Neural cell (in vitro differentiated cells): Measurements from ENCODE around the gene ZMYND11.

ENCODE experiments used
- EP300 ChIP-seq: fragments of 450-650 bp; conservative IDR thresholded peaks from 2 replicates; pipeline ENCODE4 v1.6.1; 2014; ENCODE audit warnings: antibody characterized with exemption, mild to moderate bottlenecking, moderate library complexity; ENCODE audit not compliant: poor library complexity, severe bottlenecking
- EZH2 ChIP-seq: fragments of 200-600, 300-800 bp; shearing (Covaris generic), sonication (generic); IDR thresholded peaks from 2 replicates; pipeline ENCODE4 v1.6.1; 2014; ENCODE audit warnings: antibody characterized with exemption, low read length, borderline replicate concordance, mild to moderate bottlenecking; ENCODE audit not compliant: insufficient read depth, poor library complexity, severe bottlenecking
- POLR2AphosphoS5 ChIP-seq: IDR thresholded peaks from 2 replicates; pipeline ENCODE4 v1.6.1; 2012
- RAD21 ChIP-seq: fragments of 450-650 bp; conservative IDR thresholded peaks from 2 replicates; pipeline ENCODE4 v1.6.1; 2014; ENCODE audit warnings: antibody characterized with exemption, mild to moderate bottlenecking, moderate library complexity
- TAF1 ChIP-seq: IDR thresholded peaks from 2 replicates; pipeline ENCODE4 v1.6.1; 2012; ENCODE audit warnings: low read depth
- TF ChIP-seq, protein P1 (sequence below): fragments of 450-650 bp; IDR thresholded peaks from 2 replicates; pipeline ENCODE4 v1.5.1; 2014; ENCODE audit warnings: antibody characterized with exemption, mild to moderate bottlenecking, moderate library complexity; ENCODE audit not compliant: poor library complexity, severe bottlenecking

DNA sequence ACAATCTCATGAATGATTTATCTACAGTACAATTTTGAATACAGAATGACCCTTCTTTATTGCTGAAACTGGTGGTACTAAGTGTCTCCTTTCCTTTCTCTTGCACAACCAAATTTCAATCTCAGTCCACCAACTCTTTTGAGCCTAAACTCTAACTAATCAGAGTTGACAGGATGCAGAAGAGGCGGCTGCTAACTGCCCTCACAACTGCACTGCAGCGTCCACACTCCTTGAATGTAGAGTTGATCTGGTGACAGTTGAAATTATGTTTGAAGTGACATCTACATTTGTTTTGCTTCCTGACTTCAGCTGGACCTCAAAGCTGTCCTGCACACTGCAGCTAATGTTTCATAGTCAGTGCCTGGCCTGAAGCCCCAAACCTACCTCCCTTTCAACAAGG is 139.6 kb downstream of the ZMYND11 start:
- TF ChIP-seq TAF1, result no peak
- TF ChIP-seq, protein P1, sequence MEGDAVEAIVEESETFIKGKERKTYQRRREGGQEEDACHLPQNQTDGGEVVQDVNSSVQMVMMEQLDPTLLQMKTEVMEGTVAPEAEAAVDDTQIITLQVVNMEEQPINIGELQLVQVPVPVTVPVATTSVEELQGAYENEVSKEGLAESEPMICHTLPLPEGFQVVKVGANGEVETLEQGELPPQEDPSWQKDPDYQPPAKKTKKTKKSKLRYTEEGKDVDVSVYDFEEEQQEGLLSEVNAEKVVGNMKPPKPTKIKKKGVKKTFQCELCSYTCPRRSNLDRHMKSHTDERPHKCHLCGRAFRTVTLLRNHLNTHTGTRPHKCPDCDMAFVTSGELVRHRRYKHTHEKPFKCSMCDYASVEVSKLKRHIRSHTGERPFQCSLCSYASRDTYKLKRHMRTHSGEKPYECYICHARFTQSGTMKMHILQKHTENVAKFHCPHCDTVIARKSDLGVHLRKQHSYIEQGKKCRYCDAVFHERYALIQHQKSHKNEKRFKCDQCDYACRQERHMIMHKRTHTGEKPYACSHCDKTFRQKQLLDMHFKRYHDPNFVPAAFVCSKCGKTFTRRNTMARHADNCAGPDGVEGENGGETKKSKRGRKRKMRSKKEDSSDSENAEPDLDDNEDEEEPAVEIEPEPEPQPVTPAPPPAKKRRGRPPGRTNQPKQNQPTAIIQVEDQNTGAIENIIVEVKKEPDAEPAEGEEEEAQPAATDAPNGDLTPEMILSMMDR, result no peak
- TF ChIP-seq EZH2, result no peak
- no peak for TF ChIP-seq EP300
- TF ChIP-seq RAD21, result no peak
- TF ChIP-seq POLR2AphosphoS5, result no peak
